IMR-90 (cell line): ENCODE results near the gene AP1M2. TPM values are rescaled to one million over a fixed set of nuclear protein-coding genes. Genes with fewer than 3 reads are reported as not detected.

ENCODE experiments used
- ATAC-seq: fragments of 200-7000 bp; cut with Tn5 transposase; 2 replicates; pipeline ENCODE4 v1.9.1; 2020; ENCODE audit warnings: low read depth, mild to moderate bottlenecking, moderate library complexity
- BruUV-seq: library from RNA; stranded (reverse); fragments of 400-500 nt; replicated peaks from 2 replicates; lab custom pipeline; 2021; lab: Mats Ljungman, UMichigan
- CTCF ChIA-PET: fragments of 300-600 bp; formaldehyde crosslinking; extraction: SDS; loops from one replicate; lab custom pipeline; 2021; ENCODE audit warnings: antibody characterized with exemption; lab: Yijun Ruan, JAX
- POLR2A ChIA-PET: fragments of 300-600 bp; sonication (Branson Sonifier 250); formaldehyde crosslinking; loops from one replicate; lab custom pipeline; 2022; ENCODE audit warnings: antibody characterized with exemption; ENCODE audit not compliant: unreplicated experiment; lab: Charles Lee
- DNase-seq: peaks from one replicate; pipeline ENCODE4 v3.0.0; 2013
- H2AFZ ChIP-seq: replicated peaks from 2 replicates; pipeline ENCODE3; 2013; ENCODE audit warnings: low read length, mild to moderate bottlenecking; ENCODE audit not compliant: poor library complexity
- H2AK5ac ChIP-seq: 2 replicates; pipeline ENCODE4 v1.6.1; 2013; ENCODE audit warnings: low read depth, low read length, inconsistent platforms
- H2AK9ac ChIP-seq: replicated peaks from 2 replicates; pipeline ENCODE3; 2013; ENCODE audit warnings: mild to moderate bottlenecking, low read depth, low read length, moderate library complexity; ENCODE audit not compliant: poor library complexity
- H2BK120ac ChIP-seq: 2 replicates; pipeline ENCODE4 v1.6.1; 2013; ENCODE audit warnings: low read depth, low read length, inconsistent platforms
- H2BK15ac ChIP-seq: 3 replicates; pipeline ENCODE4 v1.6.1; 2013; ENCODE audit warnings: low read depth, low read length, inconsistent platforms
- H2BK20ac ChIP-seq: 2 replicates; pipeline ENCODE4 v1.6.1; 2013; ENCODE audit warnings: low read depth, mild to moderate bottlenecking, inconsistent platforms, low read length, moderate library complexity
- H2BK5ac ChIP-seq: 2 replicates; pipeline ENCODE4 v1.6.1; 2013; ENCODE audit warnings: mild to moderate bottlenecking, low read depth, low read length, inconsistent platforms; ENCODE audit not compliant: poor library complexity, severe bottlenecking
- H3K14ac ChIP-seq: replicated peaks from 2 replicates; pipeline ENCODE4 v1.6.1; 2013; ENCODE audit warnings: low read depth, low read length, inconsistent platforms
- H3K18ac ChIP-seq: 2 replicates; pipeline ENCODE4 v1.6.1; 2013; ENCODE audit warnings: low read depth, low read length, control low read depth
- H3K23ac ChIP-seq: 2 replicates; pipeline ENCODE4 v1.6.1; 2013; ENCODE audit warnings: low read depth, low read length, inconsistent platforms
- H3K27ac ChIP-seq: 2 replicates; pipeline ENCODE4 v1.5.1; 2013; ENCODE audit warnings: mild to moderate bottlenecking, control low read depth, low read length; ENCODE audit not compliant: insufficient read depth
- H3K27me3 ChIP-seq: 2 replicates; pipeline ENCODE4 v1.6.1; 2013; ENCODE audit warnings: low read length; ENCODE audit not compliant: control insufficient read depth, insufficient read depth
- H3K36me3 ChIP-seq: 2 replicates; pipeline ENCODE4 v1.6.1; 2013; ENCODE audit warnings: low read length, mixed read lengths; ENCODE audit not compliant: control insufficient read depth, insufficient read depth
- H3K4ac ChIP-seq: 2 replicates; pipeline ENCODE4 v1.6.1; 2013; ENCODE audit warnings: low read depth, low read length, inconsistent platforms
- H3K4me1 ChIP-seq: 2 replicates; pipeline ENCODE4 v1.6.1; 2013; ENCODE audit warnings: low read length, mixed read lengths; ENCODE audit not compliant: control insufficient read depth, insufficient read depth
- H3K4me2 ChIP-seq: 2 replicates; pipeline ENCODE4 v1.6.1; 2013; ENCODE audit warnings: low read depth, mild to moderate bottlenecking, control low read depth, low read length, moderate library complexity
- H3K4me3 ChIP-seq: 2 replicates; pipeline ENCODE4 v1.5.1; 2013; ENCODE audit warnings: low read depth, mild to moderate bottlenecking, control low read depth, low read length, moderate library complexity; ENCODE audit not compliant: insufficient read depth
- H3K56ac ChIP-seq: 2 replicates; pipeline ENCODE4 v1.6.1; 2013; ENCODE audit warnings: low read length, inconsistent platforms; ENCODE audit not compliant: insufficient read depth; ENCODE audit errors: extremely low read depth
- H3K79me1 ChIP-seq, 2 experiments: 2 replicates each; pipeline ENCODE4 v1.6.1; 2013; ENCODE audit warnings: low read length in 2 of 2, inconsistent platforms in 1 of 2, low read depth in 1 of 2
- H3K9ac ChIP-seq: 2 replicates; pipeline ENCODE4 v1.6.1; 2013; ENCODE audit warnings: low read depth, low read length, control low read depth
- H3K9me1 ChIP-seq: 2 replicates; pipeline ENCODE4 v1.6.1; 2013; ENCODE audit warnings: low read length, inconsistent platforms; ENCODE audit not compliant: insufficient read depth
- H3K9me3 ChIP-seq: 2 replicates; pipeline ENCODE4 v1.6.1; 2013; ENCODE audit warnings: low read length; ENCODE audit not compliant: control insufficient read depth, insufficient read depth
- H4K20me1 ChIP-seq: 2 replicates; pipeline ENCODE4 v1.6.1; 2013; ENCODE audit warnings: low read length, inconsistent platforms; ENCODE audit not compliant: insufficient read depth
- H4K5ac ChIP-seq: 2 replicates; pipeline ENCODE4 v1.6.1; 2013; ENCODE audit warnings: mild to moderate bottlenecking, low read depth, low read length, control low read depth
- H4K8ac ChIP-seq, 2 experiments: 2 replicates each; pipeline ENCODE4 v1.6.1; 2013; ENCODE audit warnings: low read depth in 2 of 2, low read length in 2 of 2, control low read depth in 1 of 2, inconsistent platforms in 1 of 2
- H4K91ac ChIP-seq: 2 replicates; pipeline ENCODE4 v1.6.1; 2013; ENCODE audit warnings: low read depth, low read length, inconsistent platforms; ENCODE audit not compliant: insufficient read depth
- BHLHE40 ChIP-seq: fragments of 150-350 bp; IDR thresholded peaks from 2 replicates; pipeline ENCODE4 v1.6.1; 2016; ENCODE audit warnings: mild to moderate bottlenecking, low read depth, low read length
- MAZ ChIP-seq: IDR thresholded peaks from 2 replicates; pipeline ENCODE4 v1.6.1; 2012; ENCODE audit warnings: low read depth, mild to moderate bottlenecking, low read length, improper control_type of control experiment, moderate library complexity, borderline replicate concordance
- POLR2A ChIP-seq: IDR thresholded peaks from 2 replicates; pipeline ENCODE4 v1.6.1; 2012; ENCODE audit warnings: mild to moderate bottlenecking, low read depth, low read length
- RCOR1 ChIP-seq: IDR thresholded peaks from 2 replicates; pipeline ENCODE4 v1.6.1; 2012; ENCODE audit warnings: mild to moderate bottlenecking, low read length, improper control_type of control experiment; ENCODE audit not compliant: insufficient replicate concordance
- SMC3 ChIP-seq: fragments of 150-350 bp; IDR thresholded peaks from 2 replicates; pipeline ENCODE4 v1.6.1; 2016; ENCODE audit warnings: low read depth, mild to moderate bottlenecking, antibody characterized with exemption, low read length, moderate library complexity
- WGBS, 2 experiments: methylation state at CpG; one replicate each; pipeline versions ENCODE4 v1.1.5 to v1.1.7; 2013; ENCODE audit warnings: missing lambda C conversion rate in 2 of 2; ENCODE audit not compliant: insufficient read length in 1 of 2; ENCODE audit errors: extremely low coverage in 2 of 2; 5-methylcytosine and 5-hydroxymethylcytosine counted together
- dilution Hi-C: fragments of 300-500 bp; cut with HindIII; formaldehyde crosslinking; loops from one replicate; pipeline ENCODE4 v1.14.3; 2018; ENCODE audit warnings: low sequenced_read_pairs; ENCODE audit not compliant: unreplicated experiment
- in situ Hi-C: fragments of 300-500 bp; cut with MboI; formaldehyde crosslinking; loops from 3 replicates; pipeline ENCODE4 v1.14.3; 2019; ENCODE audit warnings: low sequenced_read_pairs, inconsistent platforms, mixed read lengths
- intact Hi-C: fragments of 100-400 bp; cut with micrococcal nuclease; formaldehyde crosslinking; loops from 2 replicates; pipeline ENCODE4 v1.10.0; 2022
- polyA plus RNA-seq, 3 experiments: library from polyadenylated mRNA; depleted of rRNA; stranded (reverse); fragments of >200 nt; gene quantifications; 2 replicates each; pipeline ENCODE4 v1.2.3, GENCODE V29; 2012; ENCODE audit warnings: low replicate concordance in 1 of 3
- total RNA-seq: library from RNA; depleted of rRNA; stranded (reverse); fragments of >200 nt; gene quantifications from 2 replicates; pipeline ENCODE4 v1.2.3, GENCODE V29; 2012

Gene AP1M2
- total and polyA plus RNA-seq, 2 of the 4 experiments (the other 2 are of a cell fraction): 0.17 TPM; not detected in 1

DNA sequence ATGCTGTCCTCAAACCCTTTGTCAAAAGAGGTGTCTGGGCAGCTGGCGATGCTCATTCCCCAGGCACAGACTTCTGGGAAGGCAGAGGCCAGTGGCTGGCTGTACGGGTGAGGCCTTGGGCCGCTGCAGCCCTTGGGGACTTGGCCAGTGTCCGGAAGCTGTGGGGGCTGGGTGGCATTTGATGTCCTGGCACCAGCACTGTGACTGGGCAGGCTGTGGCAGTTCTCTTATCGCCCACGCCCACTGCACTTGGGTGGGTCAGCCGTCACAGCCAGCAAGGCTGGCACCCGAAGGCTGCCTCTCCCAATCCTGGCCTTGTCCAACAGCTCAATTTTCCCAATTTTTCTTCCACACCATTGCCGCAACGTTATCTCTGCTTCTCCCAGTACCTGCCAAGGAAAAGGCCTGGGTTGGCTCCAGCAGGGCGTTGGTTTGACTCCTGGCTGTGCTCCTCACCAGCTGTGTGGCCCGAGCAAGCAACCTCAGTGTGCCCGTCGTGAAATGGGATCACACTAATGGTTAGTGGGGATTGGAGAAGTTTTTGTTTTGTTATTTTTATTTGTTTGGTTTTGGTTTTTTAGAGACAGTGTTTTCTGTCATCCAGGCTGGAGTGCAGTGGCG lies 25.5 kb upstream of the AP1M2 start:
- H4K91ac ChIP-seq: peak overlapping the region; percentile 36
- H4K8ac ChIP-seq: peak overlapping the region in 1 of 2 experiments; percentile 73; a peak in 2 of 4 replicates
- no peak overlapping the region for H4K5ac ChIP-seq
- dilution Hi-C loops: no loop called here
- H3K4me2 ChIP-seq: no peak overlapping the region
- peaks cover 27 to 75% of the 10 kb centered on the region in 2 experiments for H3K79me1 ChIP-seq
- intact Hi-C loops: no loop called here
- no peak overlapping the region for H3K9ac ChIP-seq
- WGBS, 2 experiments: 43% methylated on average over 5 of the region's 15 CpGs; no CpG with 5 or more reads in 1 of the 2 experiments
- H2BK20ac ChIP-seq: no peak overlapping the region
- H2AK5ac ChIP-seq: peak overlapping the region; percentile 11; the same call in 1 of the 2 replicates
- DNase-seq: no peak
- BruUV-seq: no TSS peak
- peak; percentile 56 for ATAC-seq
- no peaks in the 10 kb centered on the region for H3K27me3 ChIP-seq
- H2AK9ac ChIP-seq: no peak overlapping the region
- no peak overlapping the region for H3K27ac ChIP-seq
- no peak overlapping the region for H3K4me3 ChIP-seq
- H3K9me3 ChIP-seq: no peaks in the 10 kb centered on the region
- TF ChIP-seq BHLHE40: no peak
- no peak for TF ChIP-seq RCOR1
- TF ChIP-seq POLR2A: no peak
- TF ChIP-seq MAZ: no peak
- TF ChIP-seq SMC3: no peak
- CTCF ChIA-PET: no interaction called here
- H3K56ac ChIP-seq: no peak overlapping the region
- in situ Hi-C loops: no loop called here
- H3K9me1 ChIP-seq: peaks cover 12% of the 10 kb centered on the region
- no peak overlapping the region for H2BK15ac ChIP-seq
- POLR2A ChIA-PET: no interaction called here
- H2BK5ac ChIP-seq: peak overlapping the region; percentile 59
- no peak overlapping the region; the same call in 1 of the 2 replicates for H2BK120ac ChIP-seq
- H3K4me1 ChIP-seq: peaks cover 10% of the 10 kb centered on the region
- peak overlapping the region; percentile 16 for H2AFZ ChIP-seq
- no peaks in the 10 kb centered on the region; the same call in 1 of the 2 replicates for H3K36me3 ChIP-seq
- 0 out of 2 replicates have a peak overlapping the region, but pooled peaks have one; percentile 62 for H3K14ac ChIP-seq
- H3K18ac ChIP-seq: no peak overlapping the region
- H3K4ac ChIP-seq: peak overlapping the region; percentile 55; the same call in 1 of the 2 replicates
- no peak overlapping the region for H3K23ac ChIP-seq
- H4K20me1 ChIP-seq: peaks cover 7% of the 10 kb centered on the region
